HepG2 (cell line): Measurements from ENCODE around the gene C20orf141. TPM values are rescaled to one million over a fixed set of nuclear protein-coding genes. Genes with fewer than 3 reads are reported as not detected.

Experiments used
- ARID2 ChIP-seq: sonication (generic); formaldehyde crosslinking; IDR thresholded peaks from 2 replicates; pipeline ENCODE4 v1.8.1; 2022; ENCODE audit warnings: mild to moderate bottlenecking, missing genetic modification reagents, borderline replicate concordance
- FOXM1 ChIP-seq: sonication (generic); formaldehyde crosslinking; IDR thresholded peaks from 2 replicates; pipeline ENCODE4 v1.5.0; 2020; ENCODE audit warnings: missing genetic modification reagents
- HES4 ChIP-seq: sonication (generic); formaldehyde crosslinking; IDR thresholded peaks from 2 replicates; pipeline ENCODE4 v1.9.0; 2021; ENCODE audit warnings: mild to moderate bottlenecking, missing genetic modification reagents, borderline replicate concordance
- HNF4A ChIP-seq: sonication (generic); formaldehyde crosslinking; IDR thresholded peaks from 2 replicates; pipeline ENCODE4 v1.4.0; 2020; ENCODE audit warnings: missing genetic modification reagents
- HOXA3 ChIP-seq: sonication (generic); formaldehyde crosslinking; IDR thresholded peaks from 2 replicates; pipeline ENCODE4 v1.5.0; 2020; ENCODE audit warnings: missing genetic modification reagents
- KLF6 ChIP-seq: IDR thresholded peaks from 2 replicates; pipeline ENCODE4 v1.8.0; 2016; ENCODE audit warnings: missing biosample characterization, missing genetic modification reagents
- KLF9 ChIP-seq: IDR thresholded peaks from 2 replicates; pipeline ENCODE4 v1.6.1; 2016; ENCODE audit warnings: low read depth
- PITX1 ChIP-seq: sonication (generic); formaldehyde crosslinking; IDR thresholded peaks from 2 replicates; pipeline ENCODE4 v1.5.1; 2020; ENCODE audit warnings: mild to moderate bottlenecking, missing genetic modification reagents
- SIX4 ChIP-seq: sonication (generic); formaldehyde crosslinking; IDR thresholded peaks from 2 replicates; pipeline ENCODE4 v1.4.0; 2020; ENCODE audit warnings: missing genetic modification reagents
- ZBTB7A ChIP-seq: sonication (generic); formaldehyde crosslinking; IDR thresholded peaks from 2 replicates; pipeline ENCODE4 v1.8.0; 2022; ENCODE audit warnings: mild to moderate bottlenecking, missing genetic modification reagents
- ZBTB7B ChIP-seq: sonication (generic); formaldehyde crosslinking; IDR thresholded peaks from 2 replicates; pipeline ENCODE4 v1.4.0; 2020; ENCODE audit warnings: missing genetic modification reagents
- ZEB1 ChIP-seq: IDR thresholded peaks from 2 replicates; pipeline ENCODE4 v1.6.1; 2012; ENCODE audit warnings: mild to moderate bottlenecking, low read depth, inconsistent platforms; ENCODE audit not compliant: insufficient replicate concordance
- ZFP62 ChIP-seq: sonication (generic); formaldehyde crosslinking; IDR thresholded peaks from 2 replicates; pipeline ENCODE4 v1.4.0; 2020; ENCODE audit warnings: missing genetic modification reagents
- ZNF20 ChIP-seq: sonication (generic); formaldehyde crosslinking; IDR thresholded peaks from 2 replicates; pipeline ENCODE4 v1.4.0; 2020; ENCODE audit warnings: mild to moderate bottlenecking, moderate library complexity, missing genetic modification reagents
- ZNF460 ChIP-seq: sonication (generic); formaldehyde crosslinking; IDR thresholded peaks from 2 replicates; pipeline ENCODE4 v1.5.1; 2020; ENCODE audit warnings: missing genetic modification reagents, mild to moderate bottlenecking, borderline replicate concordance
- ZNF644 ChIP-seq: IDR thresholded peaks from 2 replicates; pipeline ENCODE4 v1.6.1; 2016; ENCODE audit warnings: low read depth
- polyA plus RNA-seq, 8 experiments: library from polyadenylated mRNA; depleted of rRNA in 3 of 8; stranded (reverse) in 7 of 8; unstranded in 1 of 8; fragments of >200 nt; fragmentation: Illumina TruSeq in 4 of 8; extraction: Trizol in 4 of 8; gene quantifications; 2 replicates each; pipeline versions ENCODE4 v1.2.1 to v1.2.3, GENCODE V29; 2011 to 2016; ENCODE audit warnings: low read depth in 4 of 8, missing spikeins in 1 of 8, mixed read lengths in 1 of 8; ENCODE audit not compliant: insufficient read depth in 1 of 8
- total RNA-seq, 5 experiments: library from RNA; depleted of rRNA; stranded (reverse); fragments of >200 nt; fragmentation: Illumina TruSeq; extraction: Trizol; gene quantifications; 2 replicates each; pipeline ENCODE4 v1.2.3, GENCODE V29; 2016; ENCODE audit warnings: low read depth in 1 of 5
- TF ChIP-seq, protein P1 (sequence below): sonication (generic); formaldehyde crosslinking; IDR thresholded peaks from 2 replicates; pipeline ENCODE4 v1.5.0; 2020; ENCODE audit warnings: mild to moderate bottlenecking, missing genetic modification reagents, moderate library complexity
- TF ChIP-seq, protein P2 (sequence below): sonication (generic); formaldehyde crosslinking; IDR thresholded peaks from 2 replicates; pipeline ENCODE4 v1.4.0; 2020; ENCODE audit warnings: missing genetic modification reagents
- TF ChIP-seq, protein P3 (sequence below): sonication (generic); formaldehyde crosslinking; IDR thresholded peaks from 2 replicates; pipeline ENCODE4 v1.4.0; 2020; ENCODE audit warnings: mild to moderate bottlenecking, low read depth, missing genetic modification reagents
- TF ChIP-seq, protein P4 (sequence below): sonication (generic); formaldehyde crosslinking; IDR thresholded peaks from 2 replicates; pipeline ENCODE4 v1.8.1; 2023; ENCODE audit warnings: mild to moderate bottlenecking, missing genetic modification reagents
- TF ChIP-seq, protein P5 (sequence below): sonication (generic); formaldehyde crosslinking; IDR thresholded peaks from 2 replicates; pipeline ENCODE4 v1.5.1; 2020; ENCODE audit warnings: mild to moderate bottlenecking, missing genetic modification reagents, moderate library complexity

C20orf141 gene
- total and polyA plus RNA-seq, 2 of the 13 experiments (the other 11 are each of a cell fraction or from before 2014, with no cell fraction given) = not detected

DNA sequence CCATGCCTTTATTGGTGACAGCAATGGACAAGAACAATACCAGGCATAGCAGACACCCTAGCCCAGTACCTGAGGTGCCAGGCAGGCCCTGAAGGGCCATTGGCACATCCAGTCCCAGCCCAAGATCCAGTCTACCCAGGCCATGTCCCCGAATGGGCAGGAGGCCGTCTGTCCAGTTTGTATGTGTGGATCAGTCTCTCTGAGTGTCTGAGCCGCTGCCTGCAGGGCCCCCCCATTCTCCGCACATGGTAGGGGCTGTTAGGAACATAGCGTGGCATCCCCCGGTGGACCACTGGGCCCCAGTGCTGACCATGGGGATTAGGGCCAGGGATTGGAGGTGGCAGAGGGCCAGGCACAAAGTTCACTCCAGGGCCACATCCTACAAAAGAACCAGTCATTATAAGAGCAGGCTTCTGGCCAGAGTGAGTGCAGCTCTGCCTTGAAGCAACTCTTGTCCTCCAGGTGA, 20.6 kb downstream of the C20orf141 start (continued):
- TF ChIP-seq, protein P1, sequence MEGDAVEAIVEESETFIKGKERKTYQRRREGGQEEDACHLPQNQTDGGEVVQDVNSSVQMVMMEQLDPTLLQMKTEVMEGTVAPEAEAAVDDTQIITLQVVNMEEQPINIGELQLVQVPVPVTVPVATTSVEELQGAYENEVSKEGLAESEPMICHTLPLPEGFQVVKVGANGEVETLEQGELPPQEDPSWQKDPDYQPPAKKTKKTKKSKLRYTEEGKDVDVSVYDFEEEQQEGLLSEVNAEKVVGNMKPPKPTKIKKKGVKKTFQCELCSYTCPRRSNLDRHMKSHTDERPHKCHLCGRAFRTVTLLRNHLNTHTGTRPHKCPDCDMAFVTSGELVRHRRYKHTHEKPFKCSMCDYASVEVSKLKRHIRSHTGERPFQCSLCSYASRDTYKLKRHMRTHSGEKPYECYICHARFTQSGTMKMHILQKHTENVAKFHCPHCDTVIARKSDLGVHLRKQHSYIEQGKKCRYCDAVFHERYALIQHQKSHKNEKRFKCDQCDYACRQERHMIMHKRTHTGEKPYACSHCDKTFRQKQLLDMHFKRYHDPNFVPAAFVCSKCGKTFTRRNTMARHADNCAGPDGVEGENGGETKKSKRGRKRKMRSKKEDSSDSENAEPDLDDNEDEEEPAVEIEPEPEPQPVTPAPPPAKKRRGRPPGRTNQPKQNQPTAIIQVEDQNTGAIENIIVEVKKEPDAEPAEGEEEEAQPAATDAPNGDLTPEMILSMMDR (CRISPR knock-in tag) = no peak
- peak; percentile 20; the same call in 1 of the 2 replicates for TF ChIP-seq HOXA3
- TF ChIP-seq, protein P2, sequence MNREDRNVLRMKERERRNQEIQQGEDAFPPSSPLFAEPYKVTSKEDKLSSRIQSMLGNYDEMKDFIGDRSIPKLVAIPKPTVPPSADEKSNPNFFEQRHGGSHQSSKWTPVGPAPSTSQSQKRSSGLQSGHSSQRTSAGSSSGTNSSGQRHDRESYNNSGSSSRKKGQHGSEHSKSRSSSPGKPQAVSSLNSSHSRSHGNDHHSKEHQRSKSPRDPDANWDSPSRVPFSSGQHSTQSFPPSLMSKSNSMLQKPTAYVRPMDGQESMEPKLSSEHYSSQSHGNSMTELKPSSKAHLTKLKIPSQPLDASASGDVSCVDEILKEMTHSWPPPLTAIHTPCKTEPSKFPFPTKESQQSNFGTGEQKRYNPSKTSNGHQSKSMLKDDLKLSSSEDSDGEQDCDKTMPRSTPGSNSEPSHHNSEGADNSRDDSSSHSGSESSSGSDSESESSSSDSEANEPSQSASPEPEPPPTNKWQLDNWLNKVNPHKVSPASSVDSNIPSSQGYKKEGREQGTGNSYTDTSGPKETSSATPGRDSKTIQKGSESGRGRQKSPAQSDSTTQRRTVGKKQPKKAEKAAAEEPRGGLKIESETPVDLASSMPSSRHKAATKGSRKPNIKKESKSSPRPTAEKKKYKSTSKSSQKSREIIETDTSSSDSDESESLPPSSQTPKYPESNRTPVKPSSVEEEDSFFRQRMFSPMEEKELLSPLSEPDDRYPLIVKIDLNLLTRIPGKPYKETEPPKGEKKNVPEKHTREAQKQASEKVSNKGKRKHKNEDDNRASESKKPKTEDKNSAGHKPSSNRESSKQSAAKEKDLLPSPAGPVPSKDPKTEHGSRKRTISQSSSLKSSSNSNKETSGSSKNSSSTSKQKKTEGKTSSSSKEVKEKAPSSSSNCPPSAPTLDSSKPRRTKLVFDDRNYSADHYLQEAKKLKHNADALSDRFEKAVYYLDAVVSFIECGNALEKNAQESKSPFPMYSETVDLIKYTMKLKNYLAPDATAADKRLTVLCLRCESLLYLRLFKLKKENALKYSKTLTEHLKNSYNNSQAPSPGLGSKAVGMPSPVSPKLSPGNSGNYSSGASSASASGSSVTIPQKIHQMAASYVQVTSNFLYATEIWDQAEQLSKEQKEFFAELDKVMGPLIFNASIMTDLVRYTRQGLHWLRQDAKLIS (CRISPR knock-in tag) = no peak
- TF ChIP-seq ARID2 (CRISPR knock-in tag) = no peak
- TF ChIP-seq HES4 (CRISPR knock-in tag) = no peak
- TF ChIP-seq PITX1 (CRISPR knock-in tag) = peak; percentile 26; the same call in 1 of the 2 replicates
- TF ChIP-seq, protein P3, sequence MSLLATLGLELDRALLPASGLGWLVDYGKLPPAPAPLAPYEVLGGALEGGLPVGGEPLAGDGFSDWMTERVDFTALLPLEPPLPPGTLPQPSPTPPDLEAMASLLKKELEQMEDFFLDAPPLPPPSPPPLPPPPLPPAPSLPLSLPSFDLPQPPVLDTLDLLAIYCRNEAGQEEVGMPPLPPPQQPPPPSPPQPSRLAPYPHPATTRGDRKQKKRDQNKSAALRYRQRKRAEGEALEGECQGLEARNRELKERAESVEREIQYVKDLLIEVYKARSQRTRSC = no peak
- no peak for TF ChIP-seq ZNF460
- TF ChIP-seq, protein P4, sequence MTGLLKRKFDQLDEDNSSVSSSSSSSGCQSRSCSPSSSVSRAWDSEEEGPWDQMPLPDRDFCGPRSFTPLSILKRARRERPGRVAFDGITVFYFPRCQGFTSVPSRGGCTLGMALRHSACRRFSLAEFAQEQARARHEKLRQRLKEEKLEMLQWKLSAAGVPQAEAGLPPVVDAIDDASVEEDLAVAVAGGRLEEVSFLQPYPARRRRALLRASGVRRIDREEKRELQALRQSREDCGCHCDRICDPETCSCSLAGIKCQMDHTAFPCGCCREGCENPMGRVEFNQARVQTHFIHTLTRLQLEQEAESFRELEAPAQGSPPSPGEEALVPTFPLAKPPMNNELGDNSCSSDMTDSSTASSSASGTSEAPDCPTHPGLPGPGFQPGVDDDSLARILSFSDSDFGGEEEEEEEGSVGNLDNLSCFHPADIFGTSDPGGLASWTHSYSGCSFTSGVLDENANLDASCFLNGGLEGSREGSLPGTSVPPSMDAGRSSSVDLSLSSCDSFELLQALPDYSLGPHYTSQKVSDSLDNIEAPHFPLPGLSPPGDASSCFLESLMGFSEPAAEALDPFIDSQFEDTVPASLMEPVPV (CRISPR knock-in tag) = no peak
- TF ChIP-seq SIX4 (CRISPR knock-in tag) = no peak
- no peak for TF ChIP-seq ZEB1
- TF ChIP-seq ZNF20 (CRISPR knock-in tag) = no peak
- peak; percentile 34; the same call in 1 of the 2 replicates for TF ChIP-seq ZNF644 (CRISPR knock-in tag)
- TF ChIP-seq, protein P5, sequence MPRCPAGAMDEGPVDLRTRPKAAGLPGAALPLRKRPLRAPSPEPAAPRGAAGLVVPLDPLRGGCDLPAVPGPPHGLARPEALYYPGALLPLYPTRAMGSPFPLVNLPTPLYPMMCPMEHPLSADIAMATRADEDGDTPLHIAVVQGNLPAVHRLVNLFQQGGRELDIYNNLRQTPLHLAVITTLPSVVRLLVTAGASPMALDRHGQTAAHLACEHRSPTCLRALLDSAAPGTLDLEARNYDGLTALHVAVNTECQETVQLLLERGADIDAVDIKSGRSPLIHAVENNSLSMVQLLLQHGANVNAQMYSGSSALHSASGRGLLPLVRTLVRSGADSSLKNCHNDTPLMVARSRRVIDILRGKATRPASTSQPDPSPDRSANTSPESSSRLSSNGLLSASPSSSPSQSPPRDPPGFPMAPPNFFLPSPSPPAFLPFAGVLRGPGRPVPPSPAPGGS (CRISPR knock-in tag) = no peak
- TF ChIP-seq KLF6 = no peak
- TF ChIP-seq ZFP62 (CRISPR knock-in tag) = no peak
- no peak for TF ChIP-seq KLF9 (CRISPR knock-in tag)
- peak; percentile 73 for TF ChIP-seq HNF4A (CRISPR knock-in tag)
- TF ChIP-seq ZBTB7A (CRISPR knock-in tag) = 0 out of 2 replicates have a peak, but pooled peaks have one; percentile 29
- TF ChIP-seq ZBTB7B (CRISPR knock-in tag) = peak; percentile 42; the same call in 1 of the 2 replicates
- TF ChIP-seq FOXM1 = no peak
